ENCODE measurements around the gene PTPN20.
"Not testable (repeated sequence)": the region's sequence is repeated elsewhere in the genome, so short reads cannot be mapped to it uniquely, and the experiment has no call there.

The PTPN20 gene
- 0.39 to 0.60 reads per million in 2 experiments for total RNA-seq

- DNase-seq (ENCODE audit: low read depth), result not testable (repeated sequence)
Observed at GRCh38 chr10:46911144-46911876, at the start of gene PTPN20. Gene PTPN20 (plus strand): TSS chr10:46911428. CDS start chr10:46932500, 21,072 bp downstream.

GRCh38 chr10:46869716-46870115 is 41.5 kb upstream of the PTPN20 start:
- DNase-seq (ENCODE audit: low read depth), result not testable (repeated sequence)

- not testable (repeated sequence) for DNase-seq (ENCODE audit: low read depth)
Observed at GRCh38 chr10:46871583-46871982, 39.6 kb upstream of the PTPN20 start.

- not testable (repeated sequence) for DNase-seq (ENCODE audit: low read depth)
Observed at GRCh38 chr10:46875304-46875703, 35.9 kb upstream of the PTPN20 start.

- DNase-seq (ENCODE audit: low read depth), result not testable (repeated sequence)
Observed at GRCh38 chr10:46876773-46877172, 34.5 kb upstream of the PTPN20 start.

- DNase-seq (ENCODE audit: low read depth), result not testable (repeated sequence)
Observed at GRCh38 chr10:46878761-46879160, 32.5 kb upstream of the PTPN20 start.

- not testable (repeated sequence) for DNase-seq (ENCODE audit: low read depth)
Observed at GRCh38 chr10:46890813-46891611, 20.2 kb upstream of the PTPN20 start.

GRCh38 chr10:46896762-46897692 is 14.2 kb upstream of the PTPN20 start:
- DNase-seq (ENCODE audit: low read depth), result not testable (repeated sequence)

- not testable (repeated sequence) for DNase-seq (ENCODE audit: low read depth)
Observed at GRCh38 chr10:46901247-46901646, 10.0 kb upstream of the PTPN20 start.

- DNase-seq (ENCODE audit: low read depth), result not testable (repeated sequence)
Observed at GRCh38 chr10:46903874-46904273, 7.4 kb upstream of the PTPN20 start.

GRCh38 chr10:46906359-46906758 is 4.9 kb upstream of the PTPN20 start:
- DNase-seq (ENCODE audit: low read depth), result not testable (repeated sequence)

- not testable (repeated sequence) for DNase-seq (ENCODE audit: low read depth)
Observed at GRCh38 chr10:46907185-46908117, 3.8 kb upstream of the PTPN20 start.

- not testable (repeated sequence) for DNase-seq (ENCODE audit: low read depth)
Observed at GRCh38 chr10:46922498-46922897, 11.3 kb downstream of the PTPN20 start.

- DNase-seq (ENCODE audit: low read depth), result not testable (repeated sequence)
Observed at GRCh38 chr10:46925156-46925555, 13.9 kb downstream of the PTPN20 start.

- DNase-seq (ENCODE audit: low read depth), result not testable (repeated sequence)
Observed at GRCh38 chr10:46925853-46926252, 14.6 kb downstream of the PTPN20 start.

- DNase-seq (ENCODE audit: low read depth), result not testable (repeated sequence)
Observed at GRCh38 chr10:46928810-46929209, 17.6 kb downstream of the PTPN20 start.

- not testable (repeated sequence) for DNase-seq (ENCODE audit: low read depth)
Observed at GRCh38 chr10:46932383-46932782, 21.2 kb downstream of the PTPN20 start.

- not testable (repeated sequence) for DNase-seq (ENCODE audit: low read depth)
Observed at GRCh38 chr10:46941091-46941490, 29.9 kb downstream of the PTPN20 start.

- not testable (repeated sequence) for DNase-seq (ENCODE audit: low read depth)
Observed at GRCh38 chr10:46948687-46949518, 37.7 kb downstream of the PTPN20 start.

GRCh38 chr10:46952540-46952939 is 41.3 kb downstream of the PTPN20 start:
- not testable (repeated sequence) for DNase-seq (ENCODE audit: low read depth)

Data from T follicular helper cell (primary cell).